HepG2 (cell line): ENCODE results near the gene ST8SIA1. TPM values are rescaled to one million over a fixed set of nuclear protein-coding genes. Genes with fewer than 3 reads are reported as not detected.

Experiments used
- ATAC-seq: fragments of 200-7000 bp; cut with Tn5 transposase; 3 replicates; pipeline ENCODE4 v1.9.1; 2020; ENCODE audit warnings: mild to moderate bottlenecking, moderate library complexity
- BruUV-seq: library from RNA; stranded (reverse); fragments of 400-500 nt; replicated peaks from 2 replicates; lab custom pipeline; 2021; lab: Mats Ljungman, UMichigan
- CTCF ChIA-PET: fragments of 300-600 bp; formaldehyde crosslinking; extraction: SDS; loops from one replicate; lab custom pipeline; 2021; ENCODE audit warnings: low total read pairs, inconsistent platforms, low intra/inter-chr PET ratio; lab: Yijun Ruan, JAX
- POLR2A ChIA-PET: fragments of 350-600 bp; sonication (Branson Sonifier 250); formaldehyde crosslinking; loops from one replicate; lab custom pipeline; 2020; ENCODE audit warnings: antibody characterized with exemption, inconsistent platforms; lab: Yijun Ruan, JAX
- DNase-seq: peaks from one replicate; pipeline ENCODE4 v3.0.0-alpha.2; 2015; ENCODE audit warnings: low spot score
- FAIRE-seq: peaks from 3 replicates; lab custom pipeline; 2011; peaks lifted over from hg19 to GRCh38; lab: Jason Lieb, UNC
- H2AFZ ChIP-seq: one replicate; pipeline ENCODE4 v1.6.1; 2011; ENCODE audit warnings: low read length, inconsistent platforms
- H3K27ac ChIP-seq: fragments of 300-600 bp; 3 replicates; pipeline ENCODE4 v1.8.0; 2011; ENCODE audit warnings: mixed run types, mild to moderate bottlenecking, mixed read lengths, low read length, inconsistent platforms; ENCODE audit not compliant: insufficient read depth; ENCODE audit errors: extremely low read length
- H3K27me3 ChIP-seq, 2 experiments: fragments of 200-600 bp in 1 of 2; 2 replicates in 1 of 2; 3 replicates in 1 of 2; pipeline versions ENCODE4 v1.6.0 to v1.8.0; 2011; ENCODE audit warnings: low read length in 2 of 2, mild to moderate bottlenecking in 2 of 2, moderate library complexity in 2 of 2, inconsistent platforms in 1 of 2; ENCODE audit not compliant: insufficient read depth in 2 of 2, control insufficient read depth in 1 of 2
- H3K36me3 ChIP-seq, 2 experiments: fragments of 200-600 bp in 1 of 2; replicated peaks in 1 of 2; 2 replicates in 1 of 2; 3 replicates in 1 of 2; pipeline versions ENCODE4 v1.5.1 to v1.8.0; 2011; ENCODE audit warnings: low read length in 2 of 2, inconsistent platforms in 1 of 2; ENCODE audit not compliant: insufficient read depth in 2 of 2, control insufficient read depth in 1 of 2
- H3K4me1 ChIP-seq: 2 replicates; pipeline ENCODE4 v1.5.1; 2012; ENCODE audit warnings: low read length, inconsistent platforms; ENCODE audit not compliant: insufficient read depth
- H3K4me2 ChIP-seq: 2 replicates; pipeline ENCODE4 v1.6.0; 2011; ENCODE audit warnings: low read depth, low read length, inconsistent platforms
- H3K4me3 ChIP-seq, 3 experiments: fragments of 200-600 bp in 1 of 3; sonication (generic), shearing (Covaris generic) in 1 of 3; replicated peaks in 1 of 3; 2 replicates each; pipeline ENCODE4 v1.5.1; 2011 to 2016; ENCODE audit warnings: low read length in 3 of 3, inconsistent platforms in 2 of 3, low read depth in 2 of 3, mild to moderate bottlenecking in 2 of 3, control low read depth in 1 of 3, mixed read lengths in 1 of 3; ENCODE audit not compliant: insufficient read depth in 1 of 3
- H3K79me2 ChIP-seq: one replicate; pipeline ENCODE4 v1.6.1; 2011; ENCODE audit warnings: low read length, inconsistent platforms; ENCODE audit not compliant: insufficient read depth
- H3K9ac ChIP-seq: 2 replicates; pipeline ENCODE4 v1.6.0; 2011; ENCODE audit warnings: mild to moderate bottlenecking, low read depth, low read length, inconsistent platforms; ENCODE audit not compliant: insufficient read depth
- H3K9me3 ChIP-seq: 2 replicates; pipeline ENCODE4 v1.5.1; 2012; ENCODE audit warnings: mild to moderate bottlenecking, low read length
- H4K20me1 ChIP-seq: 2 replicates; pipeline ENCODE4 v1.6.0; 2011; ENCODE audit warnings: inconsistent platforms, mild to moderate bottlenecking, low read length, moderate library complexity; ENCODE audit not compliant: insufficient read depth
- AHDC1 ChIP-seq: sonication (generic); formaldehyde crosslinking; IDR thresholded peaks from 2 replicates; pipeline ENCODE4 v1.5.1; 2020; ENCODE audit warnings: mild to moderate bottlenecking, missing genetic modification reagents, borderline replicate concordance
- CC2D1A ChIP-seq: sonication (generic); formaldehyde crosslinking; IDR thresholded peaks from 2 replicates; pipeline ENCODE4 v1.8.1; 2023; ENCODE audit warnings: mild to moderate bottlenecking, missing genetic modification reagents
- MBD4 ChIP-seq: IDR thresholded peaks from 2 replicates; pipeline ENCODE4 v1.6.1; 2012; ENCODE audit warnings: low read length, inconsistent platforms, borderline replicate concordance
- MTF2 ChIP-seq: sonication (generic); formaldehyde crosslinking; IDR thresholded peaks from 2 replicates; pipeline ENCODE4 v1.5.0; 2020; ENCODE audit warnings: missing genetic modification reagents, borderline replicate concordance
- NCOA2 ChIP-seq: sonication (generic); formaldehyde crosslinking; IDR thresholded peaks from 2 replicates; pipeline ENCODE4 v1.8.0; 2022; ENCODE audit warnings: inconsistent platforms
- NR2F6 ChIP-seq, 2 experiments: IDR thresholded peaks; 2 replicates each; pipeline ENCODE4 v1.6.1; 2016; ENCODE audit warnings: antibody characterized with exemption in 1 of 2, mild to moderate bottlenecking in 1 of 2
- PRPF4 ChIP-seq: fragments of 200-400 bp; formaldehyde crosslinking; IDR thresholded peaks from 2 replicates; pipeline ENCODE4 v1.6.1; 2016; ENCODE audit warnings: low read length, low read depth; ENCODE audit not compliant: poor library complexity, severe bottlenecking
- USF2 ChIP-seq, 2 experiments: sonication (generic) in 1 of 2; formaldehyde crosslinking in 1 of 2; IDR thresholded peaks; 2 replicates each; pipeline versions ENCODE4 v1.5.1 to v1.6.1; 2011 to 2020; ENCODE audit warnings: borderline replicate concordance in 1 of 2, low read depth in 1 of 2, low read length in 1 of 2, mild to moderate bottlenecking in 1 of 2, missing genetic modification reagents in 1 of 2, moderate library complexity in 1 of 2
- ZNF747 ChIP-seq: sonication (generic); formaldehyde crosslinking; IDR thresholded peaks from 2 replicates; pipeline ENCODE4 v1.8.1; 2023; ENCODE audit warnings: missing genetic modification reagents, mild to moderate bottlenecking, borderline replicate concordance
- ZNF784 ChIP-seq: sonication (generic); formaldehyde crosslinking; IDR thresholded peaks from 2 replicates; pipeline ENCODE4 v1.5.1; 2020; ENCODE audit warnings: missing genetic modification reagents, mild to moderate bottlenecking, borderline replicate concordance
- ZNF816 ChIP-seq: sonication (generic); formaldehyde crosslinking; IDR thresholded peaks from 2 replicates; pipeline ENCODE4 v1.8.0; 2022; ENCODE audit warnings: missing genetic modification reagents, mild to moderate bottlenecking, borderline replicate concordance
- ZSCAN20 ChIP-seq: sonication (generic); formaldehyde crosslinking; IDR thresholded peaks from 2 replicates; pipeline ENCODE4 v1.4.0; 2020; ENCODE audit warnings: missing genetic modification reagents, mild to moderate bottlenecking, borderline replicate concordance
- ZZZ3 ChIP-seq: sonication (generic); formaldehyde crosslinking; IDR thresholded peaks from 2 replicates; pipeline ENCODE4 v1.4.0; 2020; ENCODE audit warnings: missing genetic modification reagents, mild to moderate bottlenecking, borderline replicate concordance
- WGBS: methylation state at CpG from one replicate; pipeline ENCODE4 v1.1.6; 2017; ENCODE audit warnings: low lambda C conversion rate; 5-methylcytosine and 5-hydroxymethylcytosine counted together
- in situ Hi-C: cut with HindIII; loops from 2 replicates; pipeline ENCODE4 v1.10.0; 2017; ENCODE audit warnings: low pct_unique_long_range_greater_than_20kb; ENCODE audit not compliant: extremely low pct_ligation_motif_present
- intact Hi-C: fragments of 100-400 bp; cut with micrococcal nuclease; formaldehyde crosslinking; loops from one replicate; pipeline ENCODE4 v1.10.0; 2022; ENCODE audit not compliant: unreplicated experiment
- polyA plus RNA-seq, 8 experiments: library from polyadenylated mRNA; depleted of rRNA in 3 of 8; stranded (reverse) in 7 of 8; unstranded in 1 of 8; fragments of >200 nt; fragmentation: Illumina TruSeq in 4 of 8; extraction: Trizol in 4 of 8; gene quantifications; 2 replicates each; pipeline versions ENCODE4 v1.2.1 to v1.2.3, GENCODE V29; 2011 to 2016; ENCODE audit warnings: low read depth in 4 of 8, missing spikeins in 1 of 8, mixed read lengths in 1 of 8; ENCODE audit not compliant: insufficient read depth in 1 of 8
- total RNA-seq, 5 experiments: library from RNA; depleted of rRNA; stranded (reverse); fragments of >200 nt; fragmentation: Illumina TruSeq; extraction: Trizol; gene quantifications; 2 replicates each; pipeline ENCODE4 v1.2.3, GENCODE V29; 2016; ENCODE audit warnings: low read depth in 1 of 5

The ST8SIA1 gene
- total and polyA plus RNA-seq, 2 of the 13 experiments (the other 11 are each of a cell fraction or from before 2014, with no cell fraction given) = not detected

GRCh38 chr12:22289250-22289649, 45.3 kb downstream of the ST8SIA1 start (continued):
- TF ChIP-seq ZZZ3 (CRISPR knock-in tag) = no peak
- no peak for TF ChIP-seq CC2D1A
- TF ChIP-seq ZNF784 = no peak
- TF ChIP-seq ZNF747 (CRISPR knock-in tag) = no peak

- no peak for DNase-seq
- WGBS = 10% methylated on average over 11 of the region's 11 CpGs
- Histone ChIP-seq H4K20me1 (no peaks in the 10 kb centered on the region), H2AFZ (no peak overlapping the region), H3K4me3 (no peak overlapping the region), H3K9me3 (no peaks in the 10 kb centered on the region), H3K4me2 (no peak overlapping the region), H3K79me2 (no peaks in the 10 kb centered on the region), H3K9ac (no peak overlapping the region), H3K27ac (no peak overlapping the region), H3K4me1 (no peaks in the 10 kb centered on the region), H3K36me3 (no peaks in the 10 kb centered on the region), H3K27me3 (no peaks in the 10 kb centered on the region)
- no TSS peak for BruUV-seq
- CTCF ChIA-PET = no interaction called here
- no peak for FAIRE-seq
- POLR2A ChIA-PET = no interaction called here
- in situ Hi-C loops (no loop called here), intact Hi-C loops (no loop called here)
- ATAC-seq = no peak
- no peak for TF ChIP-seq USF2 (IDR thresholded peaks at IDR 0.05; ENCODE audit: low read depth, low read length)
- TF ChIP-seq USF2 (CRISPR knock-in tag; IDR thresholded peaks at IDR 0.05; ENCODE audit: borderline replicate concordance) = no peak
- TF ChIP-seq MBD4 = no peak
- no peak for TF ChIP-seq MTF2 (CRISPR knock-in tag)
- no peak for TF ChIP-seq PRPF4
- no peak for TF ChIP-seq ZSCAN20 (CRISPR knock-in tag)
- TF ChIP-seq NR2F6 (IDR thresholded peaks at IDR 0.05) = no peak
- TF ChIP-seq NR2F6 (CRISPR knock-in tag; IDR thresholded peaks at IDR 0.05) = no peak
- TF ChIP-seq NCOA2 = no peak
- no peak for TF ChIP-seq AHDC1 (CRISPR knock-in tag)
- no peak for TF ChIP-seq ZNF816 (CRISPR knock-in tag)
Measured at GRCh38 chr12:22287776-22288621, 46.5 kb downstream of the ST8SIA1 start.
